Measurements from ENCODE around the gene NKAIN2. TPM values are rescaled to one million over a fixed set of nuclear protein-coding genes. Genes with fewer than 3 reads are reported as not detected.

Gene NKAIN2
- total RNA-seq, 4 donors from 2014 or later: 0.19 TPM; not detected in 3

DNA sequence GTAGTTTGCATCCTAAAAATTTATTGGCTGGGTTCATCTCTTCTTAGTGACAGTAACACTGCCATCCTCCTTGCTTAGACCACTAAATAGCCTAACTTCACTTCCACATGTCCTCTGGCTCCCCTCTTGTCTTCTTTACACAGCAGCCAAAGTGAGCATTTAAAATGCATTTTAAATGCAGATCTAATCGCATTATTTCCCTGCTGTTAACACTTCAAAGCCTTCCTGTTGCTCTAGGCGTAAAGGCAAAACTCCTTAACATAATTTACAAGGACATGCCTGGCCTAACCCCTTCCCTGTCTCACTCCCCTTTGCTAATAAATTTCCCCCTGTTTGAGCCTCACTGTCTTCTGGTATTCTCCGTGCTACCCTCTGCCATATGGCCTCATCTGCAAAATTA lies 26.5 kb downstream of the NKAIN2 start:
- WGBS, 2 donors: 41 to 44% methylated on average over 3 of the region's 3 CpGs
- no peaks in the 10 kb centered on the region for H3K36me3 ChIP-seq
- H3K4me3 ChIP-seq: no peak overlapping the region
- DNase-seq: no peak
- no peaks in the 10 kb centered on the region for H3K9me3 ChIP-seq
- intact Hi-C loops (cut with DNase I): no loop called here
- H3K4me1 ChIP-seq: no peaks in the 10 kb centered on the region
- TF ChIP-seq, protein P1, sequence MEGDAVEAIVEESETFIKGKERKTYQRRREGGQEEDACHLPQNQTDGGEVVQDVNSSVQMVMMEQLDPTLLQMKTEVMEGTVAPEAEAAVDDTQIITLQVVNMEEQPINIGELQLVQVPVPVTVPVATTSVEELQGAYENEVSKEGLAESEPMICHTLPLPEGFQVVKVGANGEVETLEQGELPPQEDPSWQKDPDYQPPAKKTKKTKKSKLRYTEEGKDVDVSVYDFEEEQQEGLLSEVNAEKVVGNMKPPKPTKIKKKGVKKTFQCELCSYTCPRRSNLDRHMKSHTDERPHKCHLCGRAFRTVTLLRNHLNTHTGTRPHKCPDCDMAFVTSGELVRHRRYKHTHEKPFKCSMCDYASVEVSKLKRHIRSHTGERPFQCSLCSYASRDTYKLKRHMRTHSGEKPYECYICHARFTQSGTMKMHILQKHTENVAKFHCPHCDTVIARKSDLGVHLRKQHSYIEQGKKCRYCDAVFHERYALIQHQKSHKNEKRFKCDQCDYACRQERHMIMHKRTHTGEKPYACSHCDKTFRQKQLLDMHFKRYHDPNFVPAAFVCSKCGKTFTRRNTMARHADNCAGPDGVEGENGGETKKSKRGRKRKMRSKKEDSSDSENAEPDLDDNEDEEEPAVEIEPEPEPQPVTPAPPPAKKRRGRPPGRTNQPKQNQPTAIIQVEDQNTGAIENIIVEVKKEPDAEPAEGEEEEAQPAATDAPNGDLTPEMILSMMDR (IDR thresholded peaks at IDR 0.05): no peak
- no peak for TF ChIP-seq POLR2A (IDR thresholded peaks at IDR 0.05)
- no peaks in the 10 kb centered on the region for H3K27me3 ChIP-seq
- H3K27ac ChIP-seq: no peak overlapping the region

DNA sequence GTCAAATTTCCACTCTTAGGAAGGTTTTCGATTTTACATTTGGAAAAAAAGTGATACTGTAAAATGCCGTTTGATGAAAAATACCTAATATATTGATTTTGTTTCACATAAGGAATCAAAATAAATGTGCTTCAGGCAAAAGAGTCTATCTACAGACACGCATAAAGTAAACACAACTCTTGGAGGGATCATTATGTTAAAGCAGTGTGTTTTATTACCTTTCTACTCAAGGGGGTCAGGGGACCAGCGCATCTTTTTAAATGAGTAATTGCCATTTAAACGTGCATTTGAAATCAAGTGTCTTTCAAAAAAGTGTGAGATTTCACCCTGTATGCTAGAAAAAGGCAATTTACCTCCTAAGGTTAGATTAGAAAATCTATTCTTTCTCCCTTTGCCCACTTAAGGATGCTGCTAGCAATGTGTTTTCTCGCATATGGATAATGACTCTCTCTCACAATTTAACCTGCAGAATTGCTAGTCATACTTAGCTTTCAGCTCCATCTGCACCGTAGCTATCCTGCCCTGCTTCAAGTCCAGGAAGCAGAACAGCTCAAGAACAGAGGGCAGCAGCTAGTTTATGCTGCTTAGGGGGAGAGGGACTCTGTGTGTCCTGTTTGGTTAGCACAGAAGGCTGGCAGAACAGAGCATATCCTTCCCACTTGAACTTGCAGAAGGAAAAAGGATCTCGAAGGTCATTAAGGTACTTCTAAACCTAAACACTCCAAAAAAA lies 35.0 kb downstream of the NKAIN2 start:
- no peak for TF ChIP-seq POLR2A (IDR thresholded peaks at IDR 0.05)
- H3K9me3 ChIP-seq: no peaks in the 10 kb centered on the region
- no peaks in the 10 kb centered on the region for H3K27me3 ChIP-seq
- DNase-seq: no peak
- no peaks in the 10 kb centered on the region for H3K4me1 ChIP-seq
- H3K27ac ChIP-seq: no peak overlapping the region
- no peak overlapping the region for H3K4me3 ChIP-seq
- no peaks in the 10 kb centered on the region for H3K36me3 ChIP-seq
- intact Hi-C loops (cut with DNase I): no loop called here
- 53% methylated on average over 8 of the region's 8 CpGs for WGBS, 2 donors

DNA sequence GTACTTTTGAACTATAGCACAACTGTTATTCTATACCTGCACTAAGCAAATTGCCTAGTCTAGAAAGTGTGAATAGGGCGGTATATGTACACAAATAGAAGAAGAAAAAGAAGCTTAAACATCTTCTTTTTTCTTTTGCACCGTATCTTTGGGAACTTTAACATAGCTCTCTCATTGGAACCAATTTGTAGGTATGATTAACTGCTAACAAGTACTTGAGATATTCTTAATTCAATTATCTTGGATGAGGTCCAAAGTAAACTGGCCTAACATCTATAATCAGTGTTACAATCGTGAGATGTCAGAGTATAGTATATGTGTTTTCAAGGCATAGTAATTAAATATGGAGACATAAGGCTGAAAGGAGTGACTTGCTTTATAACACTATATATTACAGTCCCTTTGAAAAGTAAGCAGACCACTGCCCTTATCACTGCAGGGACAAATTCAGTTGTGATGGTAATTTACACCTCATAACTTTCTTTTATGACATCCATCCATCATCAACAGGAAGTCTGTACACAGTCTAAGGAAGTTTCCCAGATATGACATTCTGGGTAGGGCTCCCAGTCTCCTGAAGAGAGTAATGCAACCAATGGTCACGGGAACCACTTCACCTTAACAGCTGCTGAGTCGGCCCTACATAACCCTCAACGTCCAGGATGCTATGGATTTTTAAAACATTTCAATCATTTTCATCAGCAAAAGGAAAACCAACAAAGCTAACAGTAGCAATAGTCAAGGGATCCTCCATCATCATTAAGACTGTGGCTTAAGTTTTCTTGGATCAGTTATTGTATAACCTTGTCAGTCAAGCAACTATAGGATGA lies 37.6 kb downstream of the NKAIN2 start:
- no peaks in the 10 kb centered on the region for H3K36me3 ChIP-seq
- 28 to 37% methylated on average over 6 of the region's 6 CpGs for WGBS, 2 donors
- no peak for DNase-seq
- H3K9me3 ChIP-seq: no peaks in the 10 kb centered on the region
- H3K27ac ChIP-seq: no peak overlapping the region
- TF ChIP-seq POLR2A (IDR thresholded peaks at IDR 0.05): no peak
- TF ChIP-seq, protein P1 (IDR thresholded peaks at IDR 0.05): no peak
- no peaks in the 10 kb centered on the region for H3K27me3 ChIP-seq
- H3K4me1 ChIP-seq: no peaks in the 10 kb centered on the region
- H3K4me3 ChIP-seq: no peak overlapping the region
- intact Hi-C loops (cut with DNase I): no loop called here

DNA sequence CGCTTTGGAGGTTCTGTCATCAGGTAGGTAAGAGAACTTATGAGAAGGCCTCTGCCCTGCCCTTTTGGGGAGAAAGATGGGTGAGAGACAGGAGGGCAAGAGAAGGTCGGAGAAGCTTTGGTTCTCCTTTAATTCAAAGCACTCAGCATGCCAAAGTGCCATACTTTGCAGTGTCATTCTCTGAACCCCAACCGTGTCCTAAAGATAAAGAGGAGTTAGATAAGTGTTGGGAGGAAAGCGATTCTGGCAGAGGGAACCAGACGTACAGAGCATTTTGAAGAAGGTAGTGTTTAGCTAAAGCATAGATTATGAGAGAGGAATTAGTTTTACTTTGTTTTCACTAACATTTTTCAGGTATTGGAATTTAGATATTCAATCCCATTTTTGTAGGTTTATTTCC lies 40.3 kb downstream of the NKAIN2 start:
- no peaks in the 10 kb centered on the region for H3K36me3 ChIP-seq
- WGBS, 2 donors: 81 to 87% methylated on average over 5 of the region's 5 CpGs
- H3K4me3 ChIP-seq: no peak overlapping the region
- H3K4me1 ChIP-seq: no peaks in the 10 kb centered on the region
- no peaks in the 10 kb centered on the region for H3K27me3 ChIP-seq
- no peak for TF ChIP-seq POLR2A (IDR thresholded peaks at IDR 0.05)
- TF ChIP-seq, protein P1 (IDR thresholded peaks at IDR 0.05): no peak
- intact Hi-C loops (cut with DNase I): no loop called here
- no peak for DNase-seq
- H3K9me3 ChIP-seq: no peaks in the 10 kb centered on the region
- no peak overlapping the region for H3K27ac ChIP-seq

DNA sequence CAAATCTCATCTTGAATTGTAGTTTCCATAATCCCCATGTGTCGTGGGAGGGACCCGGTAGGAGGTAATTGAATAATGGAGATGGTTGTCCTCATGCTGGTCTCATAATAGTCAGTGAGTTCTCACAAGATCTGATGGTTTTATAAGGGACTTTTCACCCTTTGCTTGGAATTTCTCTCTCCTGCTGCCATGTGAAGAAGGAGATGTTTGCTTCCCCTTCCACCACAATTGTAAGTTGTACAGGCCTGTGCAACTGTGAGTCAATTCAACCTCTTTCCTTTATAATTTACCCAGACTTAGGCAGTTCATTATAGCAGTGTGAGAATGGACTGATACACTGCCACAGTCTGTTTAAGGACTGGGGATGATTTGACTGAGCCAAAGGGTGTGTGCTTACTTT lies 44.7 kb downstream of the NKAIN2 start:
- WGBS, 2 donors: 87 to 96% methylated on average over 2 of the region's 2 CpGs
- TF ChIP-seq POLR2A (IDR thresholded peaks at IDR 0.05): no peak
- TF ChIP-seq, protein P1 (IDR thresholded peaks at IDR 0.05): no peak

More for the DNA sequence above, 44.7 kb downstream of the NKAIN2 start:
- Histone ChIP-seq H3K27ac (no peak overlapping the region), H3K4me1 (no peaks in the 10 kb centered on the region), H3K36me3 (no peaks in the 10 kb centered on the region), H3K4me3 (no peak overlapping the region), H3K27me3 (no peaks in the 10 kb centered on the region), H3K9me3 (no peaks in the 10 kb centered on the region)
- intact Hi-C loops (cut with DNase I): no loop called here
- DNase-seq: no peak
